ENCODE data around the gene TDRD12.

TDRD12 gene

DNA sequence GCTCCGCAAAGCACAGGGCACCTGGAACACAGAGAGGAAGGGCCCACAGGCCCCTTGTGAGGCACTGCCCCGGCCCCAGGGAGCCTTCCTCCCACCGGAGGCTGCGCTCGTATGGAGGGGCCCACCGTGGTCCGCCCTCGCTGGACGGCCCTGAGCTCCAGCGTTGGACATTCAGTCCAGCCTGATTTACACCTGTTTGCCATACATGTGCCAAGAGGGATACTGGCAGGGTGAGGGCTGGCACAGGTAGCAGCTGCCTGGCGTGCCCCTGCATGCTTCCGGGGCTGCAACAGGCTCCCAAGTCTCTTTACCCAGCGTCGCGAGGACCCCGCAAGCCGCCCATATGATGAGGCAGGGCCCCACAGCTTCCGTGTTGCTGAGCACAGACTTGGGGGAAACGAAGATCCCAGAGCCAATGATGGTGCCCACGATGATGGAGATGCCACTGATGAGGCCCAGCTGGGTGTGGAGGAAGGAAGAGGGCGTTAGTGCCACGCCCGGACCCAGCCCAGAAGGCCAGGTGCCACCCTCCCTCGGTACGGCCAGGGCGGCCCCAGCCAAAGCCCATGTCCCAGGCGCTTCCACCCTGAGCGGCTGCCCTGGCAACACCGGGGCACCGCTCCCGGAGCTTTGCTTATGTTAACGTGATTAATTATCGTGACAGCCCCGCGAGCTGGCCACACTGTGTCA is 144.9 kb downstream of the TDRD12 start:
- no peaks in the 10 kb centered on the region for H4K20me1 ChIP-seq (ENCODE audit: low read depth, low read length)
- H3K9me2 ChIP-seq (replicated peaks; ENCODE audit: insufficient read depth, low read length) = no peaks in the 10 kb centered on the region
- H3K27me3 ChIP-seq (ENCODE audit: low read length) = no peaks in the 10 kb centered on the region
- H2AFZ ChIP-seq (ENCODE audit: low read depth, low read length, severe bottlenecking) = no peak overlapping the region
- no peak overlapping the region for H3K4me2 ChIP-seq (ENCODE audit: low read depth, low read length, poor library complexity, severe bottlenecking)
- H3K79me2 ChIP-seq (ENCODE audit: insufficient read depth, low read length) = no peaks in the 10 kb centered on the region
- no peak for TF ChIP-seq EZH2phosphoT487 (conservative IDR thresholded peaks at IDR 0.05; ENCODE audit: low read length)
- TF ChIP-seq, protein P1, sequence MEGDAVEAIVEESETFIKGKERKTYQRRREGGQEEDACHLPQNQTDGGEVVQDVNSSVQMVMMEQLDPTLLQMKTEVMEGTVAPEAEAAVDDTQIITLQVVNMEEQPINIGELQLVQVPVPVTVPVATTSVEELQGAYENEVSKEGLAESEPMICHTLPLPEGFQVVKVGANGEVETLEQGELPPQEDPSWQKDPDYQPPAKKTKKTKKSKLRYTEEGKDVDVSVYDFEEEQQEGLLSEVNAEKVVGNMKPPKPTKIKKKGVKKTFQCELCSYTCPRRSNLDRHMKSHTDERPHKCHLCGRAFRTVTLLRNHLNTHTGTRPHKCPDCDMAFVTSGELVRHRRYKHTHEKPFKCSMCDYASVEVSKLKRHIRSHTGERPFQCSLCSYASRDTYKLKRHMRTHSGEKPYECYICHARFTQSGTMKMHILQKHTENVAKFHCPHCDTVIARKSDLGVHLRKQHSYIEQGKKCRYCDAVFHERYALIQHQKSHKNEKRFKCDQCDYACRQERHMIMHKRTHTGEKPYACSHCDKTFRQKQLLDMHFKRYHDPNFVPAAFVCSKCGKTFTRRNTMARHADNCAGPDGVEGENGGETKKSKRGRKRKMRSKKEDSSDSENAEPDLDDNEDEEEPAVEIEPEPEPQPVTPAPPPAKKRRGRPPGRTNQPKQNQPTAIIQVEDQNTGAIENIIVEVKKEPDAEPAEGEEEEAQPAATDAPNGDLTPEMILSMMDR (IDR thresholded peaks at IDR 0.05; ENCODE audit: insufficient read depth, low read length, poor library complexity, severe bottlenecking) = no peak
- H3K9ac ChIP-seq (ENCODE audit: low read length) = no peak overlapping the region
- H3K27ac ChIP-seq (ENCODE audit: low read depth, low read length) = no peak overlapping the region
- no peak overlapping the region for H3K4me3 ChIP-seq (ENCODE audit: insufficient read depth, low read length, poor library complexity, severe bottlenecking)
- no peaks in the 10 kb centered on the region for H3F3A ChIP-seq (ENCODE audit: insufficient read depth)
- H3K36me3 ChIP-seq (ENCODE audit: low read length) = no peaks in the 10 kb centered on the region
- H3K9me3 ChIP-seq (ENCODE audit: insufficient read depth, low read length) = no peaks in the 10 kb centered on the region

DNA sequence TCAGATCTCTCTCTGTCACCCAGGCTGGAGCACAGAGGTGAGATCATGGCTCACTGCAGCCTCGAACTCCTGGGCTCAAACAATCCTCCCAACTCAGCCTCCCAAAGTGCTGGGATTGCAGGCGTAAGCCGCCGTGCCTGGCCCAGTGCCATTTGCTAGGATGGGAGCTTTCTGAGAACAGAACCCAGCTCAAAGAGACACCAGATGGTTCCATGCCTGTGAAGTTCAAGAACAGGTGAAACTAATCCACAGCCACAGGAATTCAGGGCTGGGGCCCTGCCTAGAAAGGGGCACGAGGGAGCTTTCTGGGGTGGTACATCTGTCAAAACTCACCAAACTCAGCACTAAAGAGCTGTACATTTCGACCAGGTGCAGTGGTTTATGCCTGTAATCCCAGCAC is 145.8 kb downstream of the TDRD12 start:
- no peaks in the 10 kb centered on the region for H4K20me1 ChIP-seq (ENCODE audit: low read depth, low read length)
- H3K4me2 ChIP-seq (ENCODE audit: low read depth, low read length, poor library complexity, severe bottlenecking) = no peak overlapping the region
- no peaks in the 10 kb centered on the region for H3K9me3 ChIP-seq (ENCODE audit: insufficient read depth, low read length)
- no peaks in the 10 kb centered on the region for H3K9me2 ChIP-seq (replicated peaks; ENCODE audit: insufficient read depth, low read length)
- no peak overlapping the region for H3K4me3 ChIP-seq (ENCODE audit: insufficient read depth, low read length, poor library complexity, severe bottlenecking)
- TF ChIP-seq, protein P1 (IDR thresholded peaks at IDR 0.05; ENCODE audit: insufficient read depth, low read length, poor library complexity, severe bottlenecking) = no peak
- no peak for TF ChIP-seq EZH2phosphoT487 (conservative IDR thresholded peaks at IDR 0.05; ENCODE audit: low read length)
- no peaks in the 10 kb centered on the region for H3F3A ChIP-seq (ENCODE audit: insufficient read depth)
- H3K27ac ChIP-seq (ENCODE audit: low read depth, low read length) = no peak overlapping the region
- H3K36me3 ChIP-seq (ENCODE audit: low read length) = no peaks in the 10 kb centered on the region
- no peak overlapping the region for H2AFZ ChIP-seq (ENCODE audit: low read depth, low read length, severe bottlenecking)
- H3K9ac ChIP-seq (ENCODE audit: low read length) = no peak overlapping the region
- H3K27me3 ChIP-seq (ENCODE audit: low read length) = no peaks in the 10 kb centered on the region
- no peaks in the 10 kb centered on the region for H3K79me2 ChIP-seq (ENCODE audit: insufficient read depth, low read length)

DNA sequence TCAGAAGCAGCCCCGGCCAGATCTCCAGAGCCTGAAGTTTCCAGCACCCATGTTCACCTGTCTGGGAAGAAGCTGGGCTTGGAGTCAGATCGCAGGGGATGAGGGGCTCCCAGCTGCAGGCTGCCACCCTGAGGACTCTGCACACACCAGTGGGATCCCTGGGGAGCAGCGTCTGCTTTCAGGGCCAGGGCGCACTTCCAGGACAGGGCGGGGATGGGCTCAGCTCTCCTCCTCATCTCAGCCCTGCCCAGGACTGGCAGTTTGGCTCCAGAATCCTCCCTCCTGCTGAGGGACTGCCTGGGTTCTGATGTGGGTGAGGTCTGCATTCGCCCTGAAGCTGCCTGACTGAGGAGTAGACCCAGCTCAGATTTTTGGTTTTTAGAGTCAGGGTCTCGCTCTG is 146.5 kb downstream of the TDRD12 start:
- no peaks in the 10 kb centered on the region for H3K9me2 ChIP-seq (replicated peaks; ENCODE audit: insufficient read depth, low read length)
- H3K36me3 ChIP-seq (ENCODE audit: low read length) = no peaks in the 10 kb centered on the region
- no peak overlapping the region for H3K9ac ChIP-seq (ENCODE audit: low read length)
- no peak overlapping the region for H3K27ac ChIP-seq (ENCODE audit: low read depth, low read length)
- H3K27me3 ChIP-seq (ENCODE audit: low read length) = no peaks in the 10 kb centered on the region
- no peaks in the 10 kb centered on the region for H4K20me1 ChIP-seq (ENCODE audit: low read depth, low read length)
- H3K4me2 ChIP-seq (ENCODE audit: low read depth, low read length, poor library complexity, severe bottlenecking) = no peak overlapping the region
- no peaks in the 10 kb centered on the region for H3K9me3 ChIP-seq (ENCODE audit: insufficient read depth, low read length)
- H2AFZ ChIP-seq (ENCODE audit: low read depth, low read length, severe bottlenecking) = no peak overlapping the region
- no peaks in the 10 kb centered on the region for H3F3A ChIP-seq (ENCODE audit: insufficient read depth)
- no peak overlapping the region for H3K4me3 ChIP-seq (ENCODE audit: insufficient read depth, low read length, poor library complexity, severe bottlenecking)
- H3K79me2 ChIP-seq (ENCODE audit: insufficient read depth, low read length) = no peaks in the 10 kb centered on the region
- TF ChIP-seq EZH2phosphoT487 (conservative IDR thresholded peaks at IDR 0.05; ENCODE audit: low read length) = no peak
- TF ChIP-seq, protein P1 (IDR thresholded peaks at IDR 0.05; ENCODE audit: insufficient read depth, low read length, poor library complexity, severe bottlenecking) = no peak

Measured in SU-DHL-6 (cell line).